NCI-H2196 treated with DMSO at 0.1 percent for 48 hours (cell line): Measurements from ENCODE around the gene STX4.

Experiments
- DNase-seq: peaks from one replicate; lab custom pipeline; 2025; ENCODE audit not compliant: unreplicated experiment; lab: John Stamatoyannopoulos, UW

STX4 gene

DNA sequence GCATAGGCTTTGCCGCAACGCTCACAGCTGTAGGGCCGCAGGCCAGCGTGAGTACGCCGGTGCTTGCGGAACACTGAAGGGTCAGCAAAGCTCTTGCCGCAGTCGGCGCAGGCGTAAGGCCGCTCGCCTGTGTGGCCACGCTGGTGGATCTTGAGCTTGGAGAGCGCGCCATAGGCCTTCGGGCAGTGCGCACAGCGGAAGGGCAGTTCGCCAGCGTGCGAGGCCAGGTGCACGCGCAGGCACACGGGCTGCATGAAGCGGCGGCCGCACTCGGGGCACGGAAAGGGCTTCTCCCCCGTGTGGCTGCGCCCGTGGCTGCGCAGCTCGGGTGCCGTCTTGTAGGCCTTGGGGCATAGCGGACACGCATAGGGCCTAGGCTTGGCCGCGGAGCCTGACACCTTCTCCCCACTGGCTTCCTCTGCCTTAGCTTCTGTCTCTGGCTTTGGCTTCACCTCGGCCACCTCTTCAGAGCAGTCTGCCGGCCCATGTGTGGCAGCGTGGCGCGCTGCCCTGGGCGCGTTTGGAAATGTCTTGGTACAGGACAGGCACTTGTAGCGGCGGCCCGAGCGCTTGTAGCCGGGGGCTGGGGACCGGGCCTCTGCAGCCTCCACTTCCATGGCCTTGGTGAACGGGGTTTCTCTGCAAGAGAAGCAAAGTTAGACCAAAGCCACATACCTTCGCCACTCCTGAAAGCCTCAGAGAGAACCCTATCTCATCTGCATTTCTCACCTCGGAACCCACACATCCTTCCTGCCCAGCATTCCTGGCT, 30.7 kb downstream of the STX4 start:
- no peak for DNase-seq

DNA sequence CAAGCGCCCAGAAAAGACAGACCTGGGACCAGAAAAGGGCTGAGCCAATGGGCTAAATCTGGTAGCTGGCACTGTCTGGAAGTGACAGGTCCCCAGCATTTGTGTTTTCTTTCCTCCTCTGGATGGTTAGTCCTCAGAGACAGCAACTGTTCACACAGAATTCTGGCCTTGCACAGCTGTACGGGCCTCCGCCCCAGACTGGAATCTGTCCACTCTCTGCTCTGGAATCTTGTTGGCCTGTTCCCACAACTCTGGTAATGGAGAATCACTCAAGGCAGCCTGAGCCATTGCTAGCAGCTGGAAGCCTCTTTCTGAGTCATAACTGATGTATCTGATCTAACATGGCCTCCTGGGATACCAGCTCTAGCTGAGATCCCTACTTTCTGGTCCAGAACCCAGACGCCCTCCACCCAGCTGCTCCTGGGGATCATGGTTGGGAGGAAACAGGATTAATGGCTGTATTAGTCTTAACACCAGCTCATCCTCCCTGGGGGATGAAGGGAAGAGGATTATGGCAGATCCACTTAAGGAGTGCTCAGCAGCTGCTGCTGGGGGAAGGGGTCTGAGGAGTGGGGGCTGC, 31.6 kb downstream of the STX4 start:
- DNase-seq = no peak

DNA sequence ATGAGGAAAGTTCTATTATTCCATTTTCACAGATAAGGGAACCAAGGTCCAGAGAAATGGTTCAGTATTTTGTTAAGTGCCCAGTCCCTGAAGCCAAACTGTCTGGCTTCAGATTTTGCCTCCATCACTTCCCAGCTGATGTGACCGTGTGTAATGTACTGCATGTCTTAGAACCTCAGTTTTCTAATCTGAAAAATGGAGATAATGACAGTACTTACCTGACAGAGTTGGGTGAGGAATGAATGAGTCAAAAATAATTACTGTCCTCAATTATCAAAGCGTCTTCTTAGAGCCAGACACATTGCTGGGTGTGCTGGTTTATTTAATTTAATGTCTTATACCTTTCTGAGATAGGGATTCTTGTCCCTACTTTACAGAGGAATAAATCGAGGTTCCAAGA, 34.0 kb downstream of the STX4 start:
- DNase-seq = no peak

DNA sequence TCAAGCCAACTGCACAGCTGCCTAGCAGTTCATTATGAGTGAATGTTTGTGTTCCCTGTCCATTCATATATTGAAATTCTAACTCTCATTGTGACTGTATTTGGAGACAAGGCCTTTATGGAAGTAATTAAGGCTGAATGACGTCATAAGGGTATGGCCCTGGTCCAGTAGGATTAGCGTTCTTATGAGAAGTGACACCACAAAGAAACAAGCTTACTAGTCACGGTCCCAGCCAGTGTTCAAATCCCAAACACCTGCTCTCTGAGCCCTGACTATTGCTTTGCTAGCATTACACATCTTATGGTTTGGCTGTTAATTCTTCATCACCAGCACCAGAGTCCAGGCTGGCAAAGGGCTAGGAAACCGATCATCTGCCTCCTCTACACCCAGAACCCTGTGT, 38.5 kb downstream of the STX4 start:
- peak; percentile 45 for DNase-seq

DNA sequence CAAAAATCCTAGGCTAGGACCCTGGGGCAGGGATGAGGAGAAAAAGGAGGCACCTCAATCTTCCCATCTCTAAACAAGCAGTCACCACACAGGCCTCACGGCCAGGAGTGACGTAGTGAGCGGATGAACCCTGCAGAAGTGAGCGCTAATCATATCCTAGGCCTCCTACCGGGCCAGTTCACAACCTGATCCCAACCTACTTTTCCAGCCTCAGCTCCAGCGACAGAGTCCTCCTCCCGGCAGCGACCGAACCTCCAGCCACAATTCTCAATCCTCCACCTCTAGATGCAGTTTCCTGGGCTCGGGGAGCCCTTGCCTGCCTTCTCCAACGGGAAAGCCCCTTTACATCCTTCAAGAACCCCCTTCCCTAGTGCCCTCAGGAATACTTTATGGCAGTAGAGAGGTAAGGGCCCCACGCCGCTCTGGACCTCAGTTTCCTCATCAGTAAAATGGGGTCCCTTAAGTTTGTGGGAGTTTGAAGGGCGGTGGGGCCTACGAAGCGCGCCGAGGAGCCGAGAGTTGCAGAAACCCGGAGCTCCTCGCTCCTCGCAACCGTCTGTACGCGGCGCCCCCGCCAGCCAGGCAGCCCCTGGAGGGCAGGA, 39.3 kb downstream of the STX4 start:
- no peak for DNase-seq

GRCh38 chr16:31073142-31073969, 40.0 kb downstream of the STX4 start:
- DNase-seq = peak; percentile 83

- peak; percentile 99 for DNase-seq
These were observed 40.8 kb downstream of the STX4 start, which contains the start of the genes ZNF646 and ZNF668 for GRCh38 chr16:31073970-31074813. TSS of gene ZNF646 (plus strand) at chr16:31074422. CDS start at chr16:31076325, 1,903 bp downstream. TSS of gene ZNF668 (minus strand) at chr16:31074240. CDS start at chr16:31064459, 9,781 bp downstream.

- DNase-seq = no peak
These were observed 41.4 kb downstream of the STX4 start for GRCh38 chr16:31074814-31075183.

DNA sequence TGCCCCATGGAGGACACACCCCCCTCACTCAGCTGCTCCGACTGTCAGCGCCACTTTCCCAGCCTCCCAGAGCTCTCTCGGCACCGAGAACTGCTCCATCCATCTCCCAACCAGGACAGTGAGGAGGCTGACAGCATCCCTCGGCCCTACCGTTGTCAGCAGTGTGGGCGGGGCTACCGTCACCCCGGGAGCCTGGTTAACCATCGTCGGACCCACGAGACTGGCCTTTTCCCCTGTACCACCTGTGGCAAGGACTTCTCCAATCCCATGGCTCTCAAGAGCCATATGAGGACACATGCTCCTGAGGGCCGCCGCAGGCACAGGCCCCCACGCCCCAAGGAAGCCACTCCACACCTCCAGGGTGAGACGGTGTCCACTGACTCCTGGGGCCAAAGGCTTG, 43.0 kb downstream of the STX4 start:
- no peak for DNase-seq

GRCh38 chr16:31077024-31077423, 43.7 kb downstream of the STX4 start:
- DNase-seq = no peak

DNA sequence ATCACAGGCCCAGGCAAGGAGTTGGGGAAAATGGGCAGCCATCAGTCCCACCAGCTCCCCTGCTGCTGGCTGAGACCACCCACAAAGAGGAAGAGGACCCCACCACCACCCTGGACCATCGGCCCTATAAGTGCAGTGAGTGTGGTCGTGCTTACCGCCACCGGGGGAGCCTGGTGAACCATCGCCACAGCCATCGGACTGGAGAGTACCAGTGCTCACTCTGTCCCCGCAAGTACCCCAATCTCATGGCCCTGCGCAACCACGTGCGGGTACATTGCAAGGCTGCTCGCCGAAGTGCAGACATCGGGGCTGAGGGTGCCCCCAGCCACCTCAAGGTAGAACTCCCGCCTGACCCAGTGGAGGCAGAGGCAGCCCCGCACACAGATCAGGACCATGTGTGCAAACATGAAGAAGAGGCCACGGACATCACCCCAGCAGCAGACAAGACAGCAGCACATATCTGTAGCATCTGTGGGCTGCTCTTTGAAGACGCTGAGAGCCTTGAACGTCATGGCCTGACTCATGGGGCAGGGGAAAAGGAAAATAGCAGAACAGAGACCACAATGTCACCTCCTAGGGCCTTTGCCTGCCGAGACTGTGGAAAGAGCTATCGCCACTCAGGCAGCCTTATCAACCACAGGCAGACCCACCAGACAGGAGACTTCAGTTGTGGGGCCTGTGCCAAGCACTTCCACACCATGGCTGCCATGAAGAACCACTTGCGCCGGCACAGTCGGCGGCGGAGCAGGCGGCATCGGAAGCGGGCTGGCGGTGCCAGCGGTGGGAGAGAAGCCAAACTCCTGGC, 44.4 kb downstream of the STX4 start:
- DNase-seq = no peak

GRCh38 chr16:31078597-31079341, 45.4 kb downstream of the STX4 start:
- DNase-seq = no peak

DNA sequence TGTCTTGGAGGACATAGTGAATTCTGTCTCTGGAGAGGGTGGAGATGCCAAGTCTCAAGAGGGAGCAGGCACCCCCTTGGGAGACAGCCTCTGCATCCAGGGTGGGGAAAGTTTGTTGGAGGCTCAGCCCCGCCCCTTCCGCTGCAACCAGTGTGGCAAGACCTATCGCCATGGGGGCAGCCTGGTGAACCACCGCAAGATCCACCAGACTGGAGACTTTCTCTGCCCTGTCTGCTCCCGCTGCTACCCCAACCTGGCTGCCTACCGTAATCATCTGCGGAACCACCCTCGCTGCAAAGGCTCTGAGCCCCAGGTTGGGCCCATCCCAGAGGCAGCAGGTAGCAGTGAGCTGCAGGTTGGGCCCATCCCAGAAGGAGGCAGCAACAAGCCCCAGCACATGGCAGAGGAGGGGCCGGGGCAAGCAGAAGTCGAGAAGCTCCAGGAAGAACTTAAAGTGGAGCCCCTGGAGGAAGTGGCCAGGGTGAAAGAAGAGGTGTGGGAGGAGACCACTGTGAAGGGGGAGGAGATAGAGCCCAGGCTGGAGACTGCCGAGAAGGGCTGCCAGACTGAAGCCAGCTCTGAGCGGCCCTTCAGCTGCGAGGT, 46.1 kb downstream of the STX4 start:
- DNase-seq = no peak

- DNase-seq = no peak
These were observed 46.8 kb downstream of the STX4 start for GRCh38 chr16:31080035-31080629.

- no peak for DNase-seq
These were observed 47.5 kb downstream of the STX4 start for GRCh38 chr16:31080756-31081419.

DNA sequence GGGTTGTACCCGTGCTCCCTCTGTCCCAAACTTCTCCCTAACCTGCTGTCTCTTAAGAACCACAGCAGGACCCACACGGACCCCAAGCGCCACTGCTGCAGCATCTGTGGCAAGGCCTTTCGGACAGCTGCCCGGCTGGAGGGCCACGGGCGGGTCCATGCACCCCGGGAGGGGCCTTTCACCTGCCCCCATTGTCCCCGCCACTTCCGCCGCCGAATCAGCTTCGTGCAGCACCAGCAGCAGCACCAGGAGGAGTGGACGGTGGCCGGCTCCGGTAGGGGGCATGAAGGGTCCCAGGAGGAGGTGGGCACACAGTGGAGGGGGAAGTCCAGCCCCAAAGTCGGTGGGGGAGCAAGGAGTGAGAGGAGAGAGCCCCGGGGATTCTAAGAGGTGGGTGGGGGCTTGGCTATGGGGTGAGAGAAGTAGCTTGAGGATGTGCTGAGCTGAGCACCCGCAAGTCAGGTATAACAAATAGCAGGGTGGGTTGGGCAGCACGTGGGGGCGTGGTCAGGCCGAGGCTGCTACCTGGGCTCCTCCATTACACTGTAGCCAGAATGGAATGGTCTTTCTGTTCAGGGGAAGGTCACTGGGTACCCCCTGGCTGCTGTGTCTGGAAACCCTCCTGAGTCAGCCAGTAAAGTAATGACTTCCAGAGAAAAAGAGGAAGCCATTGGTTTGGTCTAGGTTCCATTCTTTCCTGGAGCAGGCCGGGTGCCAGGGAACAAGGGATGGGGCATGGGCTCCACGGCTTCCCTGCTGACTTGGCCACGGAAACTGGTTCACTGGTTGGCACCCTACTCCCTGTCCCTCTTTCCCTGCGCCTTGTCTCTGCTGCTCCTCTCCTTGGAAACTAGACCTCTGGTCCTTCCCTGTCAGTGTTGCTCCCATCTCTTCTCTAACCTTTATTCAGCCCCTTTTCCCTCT, 48.3 kb downstream of the STX4 start:
- no peak for DNase-seq
